ENCODE data around the gene GPC5.
"Not testable (repeated sequence)": the region's sequence is repeated elsewhere in the genome, so short reads cannot be mapped to it uniquely, and the experiment has no call there.

GPC5 gene

DNA sequence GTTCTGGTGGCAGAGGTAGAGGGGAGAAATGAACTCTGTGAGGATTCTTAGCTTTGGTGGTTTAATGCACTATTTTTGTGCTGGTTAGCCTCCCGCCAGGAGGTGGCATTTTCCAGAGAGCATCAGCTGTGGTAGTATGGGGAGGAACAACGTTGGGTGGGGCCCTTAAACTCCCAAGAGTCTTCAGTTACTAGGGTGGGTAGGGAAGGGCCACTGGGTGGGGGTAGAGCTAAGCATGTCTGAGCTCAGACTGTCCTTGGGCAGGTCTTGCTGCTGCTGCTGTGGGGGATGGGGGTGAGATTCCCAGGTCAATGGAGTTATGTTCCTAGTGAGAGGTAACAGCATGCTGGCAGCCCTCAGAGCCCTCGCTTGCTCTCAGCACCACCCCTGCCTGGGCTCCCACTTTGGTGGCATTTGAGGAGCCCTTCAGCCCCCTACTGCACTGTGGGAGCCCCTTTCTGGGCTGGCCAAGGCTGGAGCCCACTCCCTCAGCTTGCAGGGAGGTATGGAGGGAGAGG, 897.8 kb downstream of the GPC5 start:
- not testable (repeated sequence) for DNase-seq (ENCODE audit: low read depth); H3K4me3 ChIP-seq (ENCODE audit: low read depth, low read length)

DNA sequence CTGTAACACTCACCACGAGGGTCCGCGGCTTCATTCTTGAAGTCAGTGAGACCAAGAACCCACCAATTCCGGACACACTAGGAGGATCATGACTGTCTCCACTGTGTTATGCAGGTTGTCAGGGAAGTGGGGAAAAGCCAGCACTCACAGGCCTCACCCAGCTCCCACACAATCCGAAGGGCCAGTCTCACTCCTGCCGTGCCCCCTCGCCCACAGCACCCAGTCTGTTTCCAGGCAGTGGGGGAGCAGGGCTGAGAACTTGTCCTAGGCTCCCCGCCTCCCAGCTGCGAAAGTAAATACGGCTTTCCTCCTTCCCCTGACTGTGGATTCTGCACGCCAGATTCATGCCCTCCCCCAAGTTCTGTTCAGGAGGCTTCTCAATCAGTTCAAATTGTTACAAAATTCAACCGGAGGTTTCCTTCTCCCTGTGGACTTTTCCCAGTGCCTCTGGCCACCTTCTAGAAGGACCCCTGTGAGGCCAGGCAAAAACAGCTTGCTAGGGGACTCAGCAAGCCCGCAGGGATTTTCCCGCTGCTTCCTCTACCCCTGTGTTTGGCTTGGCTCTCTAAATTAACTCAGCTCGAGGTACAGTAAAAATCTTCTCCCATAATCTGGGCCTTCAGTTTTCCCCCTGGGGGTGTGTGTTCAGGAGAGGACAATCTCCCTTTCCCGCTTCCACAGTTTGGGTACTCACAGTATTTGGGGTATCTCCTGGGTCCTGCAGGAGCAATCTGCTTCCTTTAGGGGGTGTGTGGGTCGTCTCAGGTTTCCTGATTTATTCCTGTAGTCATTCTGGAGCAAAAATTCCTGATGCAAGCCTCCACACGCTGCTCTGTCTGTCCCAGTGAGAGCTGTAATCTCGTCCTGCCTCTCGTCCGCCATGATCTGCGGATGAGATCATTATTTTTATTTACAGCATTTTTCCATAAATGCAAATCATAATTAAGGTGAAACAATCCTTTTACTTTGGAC, 899.8 kb downstream of the GPC5 start:
- DNase-seq (ENCODE audit: low read depth), result no peak
- no peak overlapping the region for H3K4me3 ChIP-seq (ENCODE audit: low read depth, low read length)
- TF ChIP-seq, protein P1, sequence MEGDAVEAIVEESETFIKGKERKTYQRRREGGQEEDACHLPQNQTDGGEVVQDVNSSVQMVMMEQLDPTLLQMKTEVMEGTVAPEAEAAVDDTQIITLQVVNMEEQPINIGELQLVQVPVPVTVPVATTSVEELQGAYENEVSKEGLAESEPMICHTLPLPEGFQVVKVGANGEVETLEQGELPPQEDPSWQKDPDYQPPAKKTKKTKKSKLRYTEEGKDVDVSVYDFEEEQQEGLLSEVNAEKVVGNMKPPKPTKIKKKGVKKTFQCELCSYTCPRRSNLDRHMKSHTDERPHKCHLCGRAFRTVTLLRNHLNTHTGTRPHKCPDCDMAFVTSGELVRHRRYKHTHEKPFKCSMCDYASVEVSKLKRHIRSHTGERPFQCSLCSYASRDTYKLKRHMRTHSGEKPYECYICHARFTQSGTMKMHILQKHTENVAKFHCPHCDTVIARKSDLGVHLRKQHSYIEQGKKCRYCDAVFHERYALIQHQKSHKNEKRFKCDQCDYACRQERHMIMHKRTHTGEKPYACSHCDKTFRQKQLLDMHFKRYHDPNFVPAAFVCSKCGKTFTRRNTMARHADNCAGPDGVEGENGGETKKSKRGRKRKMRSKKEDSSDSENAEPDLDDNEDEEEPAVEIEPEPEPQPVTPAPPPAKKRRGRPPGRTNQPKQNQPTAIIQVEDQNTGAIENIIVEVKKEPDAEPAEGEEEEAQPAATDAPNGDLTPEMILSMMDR (conservative IDR thresholded peaks at IDR 0.05; ENCODE audit: low read depth, low read length), result no peak

DNA sequence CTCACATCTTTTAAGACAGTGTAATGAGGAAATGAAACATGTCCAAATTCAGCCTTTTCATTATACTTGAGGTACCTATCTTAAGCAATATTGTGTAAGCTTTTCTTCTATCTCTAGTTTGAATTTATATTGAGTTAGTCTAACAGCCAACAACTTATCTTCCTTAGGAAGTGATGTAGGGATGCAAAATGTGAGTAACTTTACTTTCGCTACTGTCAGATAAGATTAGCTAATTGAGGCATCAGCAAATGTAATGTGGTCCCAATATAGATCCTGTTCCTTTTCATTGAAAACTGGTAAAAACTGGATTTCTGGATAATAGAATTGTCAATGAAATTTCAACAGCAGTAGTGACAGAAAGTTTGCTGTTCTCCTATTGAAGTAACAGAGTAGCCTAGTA, 902.2 kb downstream of the GPC5 start:
- TF ChIP-seq, protein P1 (conservative IDR thresholded peaks at IDR 0.05; ENCODE audit: low read depth, low read length), result no peak
- DNase-seq (ENCODE audit: low read depth), result no peak
- H3K4me3 ChIP-seq (ENCODE audit: low read depth, low read length), result no peak overlapping the region

DNA sequence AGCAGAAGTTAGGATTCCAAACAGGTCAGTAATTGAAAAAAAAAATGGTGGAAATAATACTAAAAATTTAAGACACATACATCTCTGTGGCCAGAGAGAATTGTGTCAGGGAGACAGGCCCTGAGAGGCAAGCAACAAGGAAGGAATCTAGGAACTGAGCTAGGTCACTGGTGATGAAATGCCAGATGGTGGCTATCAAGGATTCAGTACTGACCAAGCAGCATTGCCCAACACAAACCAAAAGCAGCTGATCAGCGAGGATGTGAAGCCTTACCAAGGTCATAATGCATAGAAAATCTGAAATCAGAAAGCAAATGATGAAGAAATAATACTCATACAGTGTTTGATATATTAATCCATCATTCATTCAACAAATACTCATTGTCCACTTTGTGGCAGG, 905.0 kb downstream of the GPC5 start:
- peak; percentile 97 for DNase-seq (ENCODE audit: low read depth)
- no peak overlapping the region for H3K4me3 ChIP-seq (ENCODE audit: low read depth, low read length)
- TF ChIP-seq, protein P1 (conservative IDR thresholded peaks at IDR 0.05; ENCODE audit: low read depth, low read length), result no peak

DNA sequence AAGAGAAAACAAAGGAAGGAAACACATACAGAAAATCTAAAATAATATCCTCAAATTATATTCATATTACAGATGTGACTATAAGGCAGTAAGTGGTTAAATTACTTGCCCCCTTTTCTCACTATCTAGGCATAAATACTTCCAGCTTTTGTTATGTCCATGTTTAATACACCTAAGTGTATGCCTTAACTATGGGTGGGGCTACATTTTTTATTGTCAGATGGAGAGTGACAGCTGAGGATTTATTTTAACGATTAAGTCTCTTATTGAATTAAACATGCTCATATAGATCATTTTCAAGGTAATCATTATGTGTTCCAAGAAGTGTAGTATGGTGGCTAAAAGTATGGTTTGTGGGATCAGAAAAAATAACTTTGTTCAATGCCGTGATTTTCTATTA, 909.3 kb downstream of the GPC5 start:
- no peak for DNase-seq (ENCODE audit: low read depth)
- TF ChIP-seq, protein P1 (conservative IDR thresholded peaks at IDR 0.05; ENCODE audit: low read depth, low read length), result no peak
- no peak overlapping the region for H3K4me3 ChIP-seq (ENCODE audit: low read depth, low read length)

DNA sequence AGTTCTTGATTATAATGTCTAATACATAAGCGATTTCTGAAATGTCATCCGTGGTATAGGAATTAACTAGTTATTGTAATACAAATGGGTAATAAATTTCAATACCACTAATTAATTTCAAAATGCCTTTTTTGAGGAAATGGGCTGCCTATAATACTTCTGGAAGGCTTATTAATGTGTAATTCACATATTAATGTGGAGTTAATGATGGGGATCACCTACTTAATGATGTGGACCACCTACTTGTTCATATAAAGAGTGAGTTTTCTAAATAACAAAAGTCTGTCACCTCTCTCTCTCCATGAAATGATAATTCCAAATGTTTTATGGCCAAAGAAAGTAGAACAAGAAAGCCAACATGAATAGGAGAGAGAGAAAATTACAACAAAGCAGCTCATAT, 914.4 kb downstream of the GPC5 start:
- no peak overlapping the region for H3K4me3 ChIP-seq (ENCODE audit: low read depth, low read length)
- DNase-seq (ENCODE audit: low read depth), result no peak
- TF ChIP-seq, protein P1 (conservative IDR thresholded peaks at IDR 0.05; ENCODE audit: low read depth, low read length), result no peak

DNA sequence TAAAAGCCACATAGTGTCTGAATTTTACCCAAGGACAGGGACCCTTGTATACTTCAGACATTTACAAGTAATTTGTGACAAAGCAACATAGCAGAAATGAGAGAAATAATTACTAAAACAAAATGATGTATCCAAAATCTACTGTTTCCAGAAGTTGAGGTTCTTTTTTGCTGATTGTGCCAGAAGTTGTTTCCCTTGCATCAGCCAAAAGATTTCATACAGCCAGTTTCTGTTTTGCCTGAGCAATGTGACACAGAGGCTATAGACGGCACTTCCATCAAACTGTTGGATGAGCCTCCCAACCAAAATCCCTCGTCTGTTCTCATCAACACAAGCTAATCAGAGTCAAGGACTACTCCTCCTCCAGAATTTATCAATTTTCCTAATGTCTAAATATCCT, 915.0 kb downstream of the GPC5 start:
- peak; percentile 40 for DNase-seq (ENCODE audit: low read depth)
- TF ChIP-seq, protein P1 (conservative IDR thresholded peaks at IDR 0.05; ENCODE audit: low read depth, low read length), result no peak
- no peak overlapping the region for H3K4me3 ChIP-seq (ENCODE audit: low read depth, low read length)

All from choroid plexus epithelial cell (primary cell).